WTC11 (cell line): Measurements from ENCODE around the gene ITPKB. TPM values are rescaled to one million over a fixed set of nuclear protein-coding genes. Genes with fewer than 3 reads are reported as not detected.

Experiments used
- ATF1 ChIP-seq: sonication (generic); formaldehyde crosslinking; IDR thresholded peaks from 2 replicates; pipeline ENCODE4 v1.8.1; 2023; ENCODE audit warnings: mild to moderate bottlenecking, moderate library complexity, missing genetic modification reagents
- MXD4 ChIP-seq: fragments of 250-450 bp; sonication (Bioruptor Pico); IDR thresholded peaks from 2 replicates; pipeline ENCODE4 v1.8.0; 2021; ENCODE audit warnings: mild to moderate bottlenecking, moderate library complexity, borderline replicate concordance
- NFATC4 ChIP-seq: fragments of 250-450 bp; sonication (Bioruptor Pico); IDR thresholded peaks from 2 replicates; pipeline ENCODE4 v1.9.0; 2021; ENCODE audit warnings: mild to moderate bottlenecking
- NR3C1 ChIP-seq: sonication (generic); formaldehyde crosslinking; conservative IDR thresholded peaks from 2 replicates; pipeline ENCODE4 v1.8.1; 2023; ENCODE audit warnings: low read depth, mild to moderate bottlenecking, missing genetic modification reagents
- OVOL2 ChIP-seq: fragments of 250-450 bp; sonication (Bioruptor Pico); IDR thresholded peaks from 2 replicates; pipeline ENCODE4 v1.9.0; 2021; ENCODE audit warnings: mild to moderate bottlenecking, borderline replicate concordance
- SMAD4 ChIP-seq: sonication (generic); formaldehyde crosslinking; IDR thresholded peaks from 2 replicates; pipeline ENCODE4 v1.8.0; 2022; ENCODE audit warnings: mild to moderate bottlenecking, missing genetic modification reagents
- TEAD4 ChIP-seq: sonication (generic); formaldehyde crosslinking; IDR thresholded peaks from 2 replicates; pipeline ENCODE4 v1.8.0; 2022; ENCODE audit warnings: mild to moderate bottlenecking, missing genetic modification reagents
- TP53 ChIP-seq: sonication (generic); formaldehyde crosslinking; IDR thresholded peaks from 2 replicates; pipeline ENCODE4 v1.8.1; 2023; ENCODE audit warnings: mild to moderate bottlenecking, missing genetic modification reagents
- ZNF425 ChIP-seq: fragments of 250-450 bp; sonication (Bioruptor Pico); conservative IDR thresholded peaks from 2 replicates; pipeline ENCODE4 v1.9.0; 2021; ENCODE audit warnings: mild to moderate bottlenecking
- ZNF512 ChIP-seq: sonication (generic); formaldehyde crosslinking; IDR thresholded peaks from 2 replicates; pipeline ENCODE4 v1.8.1; 2022; ENCODE audit warnings: missing genetic modification reagents, borderline replicate concordance
- ZNF671 ChIP-seq: fragments of 250-450 bp; sonication (Bioruptor Pico); IDR thresholded peaks from 2 replicates; pipeline ENCODE4 v1.8.0; 2021; ENCODE audit warnings: mild to moderate bottlenecking
- total RNA-seq: library from RNA; stranded (reverse); gene quantifications from 3 replicates; pipeline ENCODE4 v1.2.3, GENCODE V29; 2021
- TF ChIP-seq, protein P1 (sequence below): sonication (generic); formaldehyde crosslinking; IDR thresholded peaks from 2 replicates; pipeline ENCODE4 v1.8.1; 2023; ENCODE audit warnings: mild to moderate bottlenecking, moderate library complexity, missing genetic modification reagents
- TF ChIP-seq, protein P2 (sequence below): sonication (generic); formaldehyde crosslinking; IDR thresholded peaks from 2 replicates; pipeline ENCODE4 v1.8.1; 2022; ENCODE audit warnings: low read depth, mild to moderate bottlenecking, moderate library complexity, missing genetic modification reagents, borderline replicate concordance
- TF ChIP-seq, protein P3 (sequence below): fragments of 250-450 bp; sonication (Bioruptor Pico); IDR thresholded peaks from 2 replicates; pipeline ENCODE4 v1.9.0; 2021; ENCODE audit warnings: mild to moderate bottlenecking
- TF ChIP-seq, protein P4 (sequence below): sonication (generic); formaldehyde crosslinking; IDR thresholded peaks from 2 replicates; pipeline ENCODE4 v1.8.1; 2023; ENCODE audit warnings: mild to moderate bottlenecking, missing genetic modification reagents
- TF ChIP-seq, protein P5 (sequence below): sonication (generic); formaldehyde crosslinking; IDR thresholded peaks from 2 replicates; pipeline ENCODE4 v1.8.0; 2022; ENCODE audit warnings: mild to moderate bottlenecking, missing genetic modification reagents
- TF ChIP-seq, protein P6 (sequence below): sonication (generic); formaldehyde crosslinking; IDR thresholded peaks from 2 replicates; pipeline ENCODE4 v1.8.0; 2023; ENCODE audit warnings: missing genetic modification reagents, mild to moderate bottlenecking, borderline replicate concordance
- TF ChIP-seq, protein P7 (sequence below): sonication (generic); formaldehyde crosslinking; IDR thresholded peaks from 2 replicates; pipeline ENCODE4 v1.8.0; 2022; ENCODE audit warnings: mild to moderate bottlenecking, missing genetic modification reagents
- TF ChIP-seq, protein P8 (sequence below): fragments of 250-450 bp; sonication (Bioruptor Pico); IDR thresholded peaks from 2 replicates; pipeline ENCODE4 v2.1.2; 2022; ENCODE audit warnings: mild to moderate bottlenecking, moderate library complexity

The ITPKB gene
- total RNA-seq, 1 experiment from 2014 or later: 15.6 TPM

DNA sequence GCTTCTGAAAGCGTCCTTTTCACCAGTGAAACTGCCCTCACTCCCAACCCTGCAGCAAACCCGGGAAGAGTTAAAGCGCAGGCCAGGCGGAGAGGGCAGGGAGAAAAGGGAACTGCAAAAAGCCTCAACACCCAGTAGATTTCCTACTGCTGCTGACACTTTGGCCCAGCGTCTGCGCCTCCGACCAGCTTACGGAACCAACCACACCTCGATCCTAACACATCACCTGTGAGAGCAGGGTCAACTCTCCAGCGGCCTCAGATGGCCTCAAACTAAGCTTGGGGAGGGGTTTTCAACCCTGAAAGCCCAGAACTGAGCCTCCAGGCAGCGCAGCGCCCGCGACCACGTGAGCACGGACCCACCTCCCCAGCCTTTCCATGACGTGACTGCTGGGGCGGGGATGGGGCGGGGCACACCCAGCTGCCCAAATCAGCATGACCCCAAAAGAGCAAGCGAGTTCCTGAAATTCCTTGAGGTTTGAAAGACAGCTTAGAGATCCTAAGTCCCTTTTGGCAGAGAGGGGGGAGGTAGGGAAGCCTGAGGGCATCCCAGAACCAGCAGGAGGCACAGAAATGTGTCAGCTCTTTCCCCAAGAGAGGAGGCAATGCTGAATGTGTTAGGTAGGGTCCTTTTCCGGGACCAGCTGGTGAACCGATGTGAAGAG lies 59.1 kb downstream of the ITPKB start (continued):
- no peak for TF ChIP-seq ZNF671
- TF ChIP-seq ZNF425 (CRISPR knock-in tag): no peak
- TF ChIP-seq OVOL2: no peak
- no peak for TF ChIP-seq MXD4 (CRISPR knock-in tag)
- TF ChIP-seq, protein P1, sequence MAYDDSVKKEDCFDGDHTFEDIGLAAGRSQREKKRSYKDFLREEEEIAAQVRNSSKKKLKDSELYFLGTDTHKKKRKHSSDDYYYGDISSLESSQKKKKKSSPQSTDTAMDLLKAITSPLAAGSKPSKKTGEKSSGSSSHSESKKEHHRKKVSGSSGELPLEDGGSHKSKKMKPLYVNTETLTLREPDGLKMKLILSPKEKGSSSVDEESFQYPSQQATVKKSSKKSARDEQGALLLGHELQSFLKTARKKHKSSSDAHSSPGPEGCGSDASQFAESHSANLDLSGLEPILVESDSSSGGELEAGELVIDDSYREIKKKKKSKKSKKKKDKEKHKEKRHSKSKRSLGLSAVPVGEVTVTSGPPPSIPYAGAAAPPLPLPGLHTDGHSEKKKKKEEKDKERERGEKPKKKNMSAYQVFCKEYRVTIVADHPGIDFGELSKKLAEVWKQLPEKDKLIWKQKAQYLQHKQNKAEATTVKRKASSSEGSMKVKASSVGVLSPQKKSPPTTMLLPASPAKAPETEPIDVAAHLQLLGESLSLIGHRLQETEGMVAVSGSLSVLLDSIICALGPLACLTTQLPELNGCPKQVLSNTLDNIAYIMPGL (CRISPR knock-in tag): no peak
- TF ChIP-seq, protein P2, sequence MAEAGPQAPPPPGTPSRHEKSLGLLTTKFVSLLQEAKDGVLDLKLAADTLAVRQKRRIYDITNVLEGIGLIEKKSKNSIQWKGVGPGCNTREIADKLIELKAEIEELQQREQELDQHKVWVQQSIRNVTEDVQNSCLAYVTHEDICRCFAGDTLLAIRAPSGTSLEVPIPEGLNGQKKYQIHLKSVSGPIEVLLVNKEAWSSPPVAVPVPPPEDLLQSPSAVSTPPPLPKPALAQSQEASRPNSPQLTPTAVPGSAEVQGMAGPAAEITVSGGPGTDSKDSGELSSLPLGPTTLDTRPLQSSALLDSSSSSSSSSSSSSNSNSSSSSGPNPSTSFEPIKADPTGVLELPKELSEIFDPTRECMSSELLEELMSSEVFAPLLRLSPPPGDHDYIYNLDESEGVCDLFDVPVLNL (CRISPR knock-in tag): no peak
- no peak for TF ChIP-seq NFATC4 (CRISPR knock-in tag)
- no peak for TF ChIP-seq TP53 (CRISPR knock-in tag)
- TF ChIP-seq, protein P3, sequence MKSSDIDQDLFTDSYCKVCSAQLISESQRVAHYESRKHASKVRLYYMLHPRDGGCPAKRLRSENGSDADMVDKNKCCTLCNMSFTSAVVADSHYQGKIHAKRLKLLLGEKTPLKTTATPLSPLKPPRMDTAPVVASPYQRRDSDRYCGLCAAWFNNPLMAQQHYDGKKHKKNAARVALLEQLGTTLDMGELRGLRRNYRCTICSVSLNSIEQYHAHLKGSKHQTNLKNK (CRISPR knock-in tag): no peak
- TF ChIP-seq ZNF512 (CRISPR knock-in tag): no peak
- no peak for TF ChIP-seq NR3C1
- TF ChIP-seq, protein P4, sequence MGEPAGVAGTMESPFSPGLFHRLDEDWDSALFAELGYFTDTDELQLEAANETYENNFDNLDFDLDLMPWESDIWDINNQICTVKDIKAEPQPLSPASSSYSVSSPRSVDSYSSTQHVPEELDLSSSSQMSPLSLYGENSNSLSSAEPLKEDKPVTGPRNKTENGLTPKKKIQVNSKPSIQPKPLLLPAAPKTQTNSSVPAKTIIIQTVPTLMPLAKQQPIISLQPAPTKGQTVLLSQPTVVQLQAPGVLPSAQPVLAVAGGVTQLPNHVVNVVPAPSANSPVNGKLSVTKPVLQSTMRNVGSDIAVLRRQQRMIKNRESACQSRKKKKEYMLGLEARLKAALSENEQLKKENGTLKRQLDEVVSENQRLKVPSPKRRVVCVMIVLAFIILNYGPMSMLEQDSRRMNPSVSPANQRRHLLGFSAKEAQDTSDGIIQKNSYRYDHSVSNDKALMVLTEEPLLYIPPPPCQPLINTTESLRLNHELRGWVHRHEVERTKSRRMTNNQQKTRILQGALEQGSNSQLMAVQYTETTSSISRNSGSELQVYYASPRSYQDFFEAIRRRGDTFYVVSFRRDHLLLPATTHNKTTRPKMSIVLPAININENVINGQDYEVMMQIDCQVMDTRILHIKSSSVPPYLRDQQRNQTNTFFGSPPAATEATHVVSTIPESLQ (CRISPR knock-in tag): no peak
- TF ChIP-seq TEAD4 (CRISPR knock-in tag): peak; percentile 84; the same call in 1 of the 2 replicates
- TF ChIP-seq, protein P5, sequence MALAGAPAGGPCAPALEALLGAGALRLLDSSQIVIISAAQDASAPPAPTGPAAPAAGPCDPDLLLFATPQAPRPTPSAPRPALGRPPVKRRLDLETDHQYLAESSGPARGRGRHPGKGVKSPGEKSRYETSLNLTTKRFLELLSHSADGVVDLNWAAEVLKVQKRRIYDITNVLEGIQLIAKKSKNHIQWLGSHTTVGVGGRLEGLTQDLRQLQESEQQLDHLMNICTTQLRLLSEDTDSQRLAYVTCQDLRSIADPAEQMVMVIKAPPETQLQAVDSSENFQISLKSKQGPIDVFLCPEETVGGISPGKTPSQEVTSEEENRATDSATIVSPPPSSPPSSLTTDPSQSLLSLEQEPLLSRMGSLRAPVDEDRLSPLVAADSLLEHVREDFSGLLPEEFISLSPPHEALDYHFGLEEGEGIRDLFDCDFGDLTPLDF (CRISPR knock-in tag): no peak
- TF ChIP-seq SMAD4 (CRISPR knock-in tag): no peak
- TF ChIP-seq, protein P6, sequence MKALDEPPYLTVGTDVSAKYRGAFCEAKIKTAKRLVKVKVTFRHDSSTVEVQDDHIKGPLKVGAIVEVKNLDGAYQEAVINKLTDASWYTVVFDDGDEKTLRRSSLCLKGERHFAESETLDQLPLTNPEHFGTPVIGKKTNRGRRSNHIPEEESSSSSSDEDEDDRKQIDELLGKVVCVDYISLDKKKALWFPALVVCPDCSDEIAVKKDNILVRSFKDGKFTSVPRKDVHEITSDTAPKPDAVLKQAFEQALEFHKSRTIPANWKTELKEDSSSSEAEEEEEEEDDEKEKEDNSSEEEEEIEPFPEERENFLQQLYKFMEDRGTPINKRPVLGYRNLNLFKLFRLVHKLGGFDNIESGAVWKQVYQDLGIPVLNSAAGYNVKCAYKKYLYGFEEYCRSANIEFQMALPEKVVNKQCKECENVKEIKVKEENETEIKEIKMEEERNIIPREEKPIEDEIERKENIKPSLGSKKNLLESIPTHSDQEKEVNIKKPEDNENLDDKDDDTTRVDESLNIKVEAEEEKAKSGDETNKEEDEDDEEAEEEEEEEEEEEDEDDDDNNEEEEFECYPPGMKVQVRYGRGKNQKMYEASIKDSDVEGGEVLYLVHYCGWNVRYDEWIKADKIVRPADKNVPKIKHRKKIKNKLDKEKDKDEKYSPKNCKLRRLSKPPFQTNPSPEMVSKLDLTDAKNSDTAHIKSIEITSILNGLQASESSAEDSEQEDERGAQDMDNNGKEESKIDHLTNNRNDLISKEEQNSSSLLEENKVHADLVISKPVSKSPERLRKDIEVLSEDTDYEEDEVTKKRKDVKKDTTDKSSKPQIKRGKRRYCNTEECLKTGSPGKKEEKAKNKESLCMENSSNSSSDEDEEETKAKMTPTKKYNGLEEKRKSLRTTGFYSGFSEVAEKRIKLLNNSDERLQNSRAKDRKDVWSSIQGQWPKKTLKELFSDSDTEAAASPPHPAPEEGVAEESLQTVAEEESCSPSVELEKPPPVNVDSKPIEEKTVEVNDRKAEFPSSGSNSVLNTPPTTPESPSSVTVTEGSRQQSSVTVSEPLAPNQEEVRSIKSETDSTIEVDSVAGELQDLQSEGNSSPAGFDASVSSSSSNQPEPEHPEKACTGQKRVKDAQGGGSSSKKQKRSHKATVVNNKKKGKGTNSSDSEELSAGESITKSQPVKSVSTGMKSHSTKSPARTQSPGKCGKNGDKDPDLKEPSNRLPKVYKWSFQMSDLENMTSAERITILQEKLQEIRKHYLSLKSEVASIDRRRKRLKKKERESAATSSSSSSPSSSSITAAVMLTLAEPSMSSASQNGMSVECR (CRISPR knock-in tag): peak; percentile 64; the same call in 1 of the 2 replicates
- TF ChIP-seq, protein P7, sequence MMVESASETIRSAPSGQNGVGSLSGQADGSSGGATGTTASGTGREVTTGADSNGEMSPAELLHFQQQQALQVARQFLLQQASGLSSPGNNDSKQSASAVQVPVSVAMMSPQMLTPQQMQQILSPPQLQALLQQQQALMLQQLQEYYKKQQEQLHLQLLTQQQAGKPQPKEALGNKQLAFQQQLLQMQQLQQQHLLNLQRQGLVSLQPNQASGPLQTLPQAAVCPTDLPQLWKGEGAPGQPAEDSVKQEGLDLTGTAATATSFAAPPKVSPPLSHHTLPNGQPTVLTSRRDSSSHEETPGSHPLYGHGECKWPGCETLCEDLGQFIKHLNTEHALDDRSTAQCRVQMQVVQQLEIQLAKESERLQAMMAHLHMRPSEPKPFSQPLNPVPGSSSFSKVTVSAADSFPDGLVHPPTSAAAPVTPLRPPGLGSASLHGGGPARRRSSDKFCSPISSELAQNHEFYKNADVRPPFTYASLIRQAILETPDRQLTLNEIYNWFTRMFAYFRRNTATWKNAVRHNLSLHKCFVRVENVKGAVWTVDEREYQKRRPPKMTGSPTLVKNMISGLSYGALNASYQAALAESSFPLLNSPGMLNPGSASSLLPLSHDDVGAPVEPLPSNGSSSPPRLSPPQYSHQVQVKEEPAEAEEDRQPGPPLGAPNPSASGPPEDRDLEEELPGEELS (CRISPR knock-in tag): no peak
- TF ChIP-seq, protein P8, sequence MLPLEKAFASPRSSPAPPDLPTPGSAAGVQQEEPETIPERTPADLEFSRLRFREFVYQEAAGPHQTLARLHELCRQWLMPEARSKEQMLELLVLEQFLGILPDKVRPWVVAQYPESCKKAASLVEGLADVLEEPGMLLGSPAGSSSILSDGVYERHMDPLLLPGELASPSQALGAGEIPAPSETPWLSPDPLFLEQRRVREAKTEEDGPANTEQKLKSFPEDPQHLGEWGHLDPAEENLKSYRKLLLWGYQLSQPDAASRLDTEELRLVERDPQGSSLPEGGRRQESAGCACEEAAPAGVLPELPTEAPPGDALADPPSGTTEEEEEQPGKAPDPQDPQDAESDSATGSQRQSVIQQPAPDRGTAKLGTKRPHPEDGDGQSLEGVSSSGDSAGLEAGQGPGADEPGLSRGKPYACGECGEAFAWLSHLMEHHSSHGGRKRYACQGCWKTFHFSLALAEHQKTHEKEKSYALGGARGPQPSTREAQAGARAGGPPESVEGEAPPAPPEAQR: no peak
- no peak for TF ChIP-seq ATF1 (CRISPR knock-in tag)
